BLaER1 treated with 17β-estradiol and CSF1 and Interleukin-3, amounts not matched to agents 10 nM and 100 nM (cell line): ENCODE data around the gene RETREG2.
A peak's percentile ranks its signal among the peaks of the same experiment; 100 is the strongest.

ENCODE experiments used
- H3K27ac ChIP-seq, 11 experiments: shearing (Covaris generic); formaldehyde crosslinking; 2 replicates each; pipeline ENCODE4 v1.8.1; 2022
- H3K27me3 ChIP-seq, 11 experiments: shearing (Covaris generic); formaldehyde crosslinking; 2 replicates each; pipeline ENCODE4 v1.8.1; 2022
- H3K36me3 ChIP-seq, 11 experiments: shearing (Covaris generic); formaldehyde crosslinking; 2 replicates each; pipeline ENCODE4 v1.8.1; 2022
- H3K4me1 ChIP-seq, 10 experiments: shearing (Covaris generic); formaldehyde crosslinking; 2 replicates each; pipeline ENCODE4 v1.8.1; 2022
- H3K4me2 ChIP-seq, 11 experiments: shearing (Covaris generic); formaldehyde crosslinking; 2 replicates each; pipeline ENCODE4 v1.8.1; 2022
- H3K4me3 ChIP-seq, 10 experiments: shearing (Covaris generic); formaldehyde crosslinking; 2 replicates each; pipeline ENCODE4 v1.8.1; 2022
- H3K9ac ChIP-seq, 11 experiments: shearing (Covaris generic); formaldehyde crosslinking; 2 replicates each; pipeline ENCODE4 v1.8.1; 2022
- H3K9me3 ChIP-seq, 11 experiments: shearing (Covaris generic); formaldehyde crosslinking; replicated peaks in 1 of 11; 2 replicates each; pipeline ENCODE4 v1.8.1; 2022
- H4K20me1 ChIP-seq, 11 experiments: shearing (Covaris generic); formaldehyde crosslinking; 2 replicates each; pipeline ENCODE4 v1.8.1; 2022
- Cebpa-rat ChIP-seq, 11 experiments: shearing (Covaris generic); IDR thresholded peaks; 2 replicates each; pipeline ENCODE4 v1.8.1; 2022

RETREG2 gene

GRCh38 chr2:219207134-219207883 is 29.2 kb downstream of the RETREG2 start:
- peak overlapping the region; percentile 51 to 74 (median 62) for H3K4me3 ChIP-seq
- peaks cover 0 to 25% (median 6%) of the 10 kb centered on the region in 11 experiments; a peak in 9 of 22 replicates for H4K20me1 ChIP-seq
- no peaks in the 10 kb centered on the region for H3K27me3 ChIP-seq
- no peak for TF ChIP-seq Cebpa-rat (IDR thresholded peaks at IDR 0.05)
- H3K9me3 ChIP-seq: peaks cover 0 to 5% (median 0%) of the 10 kb centered on the region in 11 experiments; a peak in 2 of 22 replicates
- H3K4me2 ChIP-seq: peak overlapping the region; percentile 86 to 97 (median 95)
- peak overlapping the region in 10 of 11 experiments; percentile 18 to 80 (median 70); a peak in 12 of 22 replicates for H3K27ac ChIP-seq
- H3K36me3 ChIP-seq: peaks cover 21 to 44% (median 36%) of the 10 kb centered on the region in 11 experiments
- H3K9ac ChIP-seq: peak overlapping the region; percentile 74 to 84 (median 77); a peak in 20 of 22 replicates
- H3K4me1 ChIP-seq: peaks cover 40 to 51% (median 45%) of the 10 kb centered on the region in 10 experiments

GRCh38 chr2:219207884-219208740 is 30.0 kb downstream of the RETREG2 start:
- Histone ChIP-seq H3K9ac (peak overlapping the region; percentile 74 to 84 (median 77); a peak in 19 of 22 replicates), H3K4me1 (peaks cover 40 to 51% (median 45%) of the 10 kb centered on the region in 10 experiments), H4K20me1 (peaks cover 0 to 28% (median 6%) of the 10 kb centered on the region in 11 experiments; a peak in 10 of 22 replicates), H3K4me2 (peak overlapping the region; percentile 86 to 97 (median 95)), H3K27me3 (no peaks in the 10 kb centered on the region), H3K27ac (peak overlapping the region in 4 of 11 experiments; percentile 43 to 80 (median 62); a peak in 2 of 22 replicates), H3K4me3 (peak overlapping the region in 6 of 10 experiments; percentile 59 to 74 (median 64); a peak in 8 of 20 replicates), H3K36me3 (peaks cover 26 to 52% (median 44%) of the 10 kb centered on the region in 11 experiments), H3K9me3 (peaks cover 0 to 5% (median 0%) of the 10 kb centered on the region in 11 experiments; a peak in 2 of 22 replicates)
- TF ChIP-seq Cebpa-rat (IDR thresholded peaks at IDR 0.05): no peak

GRCh38 chr2:219209236-219210195 is 31.4 kb downstream of the RETREG2 start:
- H3K9ac ChIP-seq: peak overlapping the region; percentile 2 to 84 (median 48); a peak in 19 of 22 replicates
- H4K20me1 ChIP-seq: peaks cover 0 to 41% (median 6%) of the 10 kb centered on the region in 11 experiments; a peak in 11 of 22 replicates
- no peak for TF ChIP-seq Cebpa-rat (IDR thresholded peaks at IDR 0.05)
- peaks cover 40 to 51% (median 45%) of the 10 kb centered on the region in 10 experiments for H3K4me1 ChIP-seq
- no peak overlapping the region for H3K4me3 ChIP-seq
- H3K9me3 ChIP-seq: peaks cover 0 to 2% (median 0%) of the 10 kb centered on the region in 11 experiments; a peak in 2 of 22 replicates
- H3K27me3 ChIP-seq: no peaks in the 10 kb centered on the region
- peak overlapping the region; percentile 22 to 97 (median 48) for H3K4me2 ChIP-seq
- H3K27ac ChIP-seq: peak overlapping the region in 8 of 11 experiments; percentile 32 to 63 (median 51); a peak in 16 of 22 replicates
- peaks cover 27 to 66% (median 58%) of the 10 kb centered on the region in 11 experiments for H3K36me3 ChIP-seq

GRCh38 chr2:219210196-219210885 is 32.3 kb downstream of the RETREG2 start:
- Histone ChIP-seq H3K4me2 (peak overlapping the region; percentile 22 to 97 (median 48)), H3K4me3 (no peak overlapping the region), H3K27me3 (no peaks in the 10 kb centered on the region), H3K36me3 (peaks cover 31 to 74% (median 63%) of the 10 kb centered on the region in 11 experiments), H3K9me3 (no peaks in the 10 kb centered on the region), H3K9ac (peak overlapping the region in 10 of 11 experiments; percentile 20 to 84 (median 50); a peak in 16 of 22 replicates), H3K4me1 (peaks cover 40 to 51% (median 45%) of the 10 kb centered on the region in 10 experiments), H4K20me1 (peaks cover 0 to 46% (median 6%) of the 10 kb centered on the region in 11 experiments; a peak in 11 of 22 replicates), H3K27ac (peak overlapping the region in 8 of 11 experiments; percentile 32 to 63 (median 51); a peak in 15 of 22 replicates)
- no peak for TF ChIP-seq Cebpa-rat (IDR thresholded peaks at IDR 0.05)

GRCh38 chr2:219210886-219211362 is 32.8 kb downstream of the RETREG2 start:
- Histone ChIP-seq H3K4me2 (0 out of 22 replicates have a peak overlapping the region, but pooled peaks of 2 of the 11 experiments have one; percentile 16 to 35), H4K20me1 (peaks cover 0 to 49% (median 6%) of the 10 kb centered on the region in 11 experiments; a peak in 11 of 22 replicates), H3K9ac (peak overlapping the region in 5 of 11 experiments; percentile 4 to 84 (median 48); a peak in 4 of 22 replicates), H3K36me3 (peaks cover 31 to 80% (median 63%) of the 10 kb centered on the region in 11 experiments), H3K9me3 (no peaks in the 10 kb centered on the region), H3K27ac (no peak overlapping the region; a peak in 1 of 22 replicates), H3K27me3 (no peaks in the 10 kb centered on the region), H3K4me3 (no peak overlapping the region), H3K4me1 (peaks cover 38 to 54% (median 46%) of the 10 kb centered on the region in 10 experiments)
- TF ChIP-seq Cebpa-rat (IDR thresholded peaks at IDR 0.05): no peak

- H3K27ac ChIP-seq: peak overlapping the region in 2 of 11 experiments; percentile 1 to 4; a peak in 1 of 22 replicates
- no peak overlapping the region for H3K4me3 ChIP-seq
- H4K20me1 ChIP-seq: peaks cover 0 to 47% (median 1%) of the 10 kb centered on the region in 11 experiments; a peak in 10 of 22 replicates
- H3K9me3 ChIP-seq: no peaks in the 10 kb centered on the region
- no peak overlapping the region for H3K9ac ChIP-seq
- no peaks in the 10 kb centered on the region for H3K27me3 ChIP-seq
- peaks cover 31 to 84% (median 62%) of the 10 kb centered on the region in 11 experiments for H3K36me3 ChIP-seq
- no peak for TF ChIP-seq Cebpa-rat (IDR thresholded peaks at IDR 0.05)
- no peak overlapping the region for H3K4me2 ChIP-seq
- peaks cover 47 to 61% (median 53%) of the 10 kb centered on the region in 10 experiments for H3K4me1 ChIP-seq
Measured at GRCh38 chr2:219213026-219213415, 34.9 kb downstream of the RETREG2 start.
